DND-41 (cell line): ENCODE measurements around the gene COX20.

Experiments
- EZH2 ChIP-seq: IDR thresholded peaks from 3 replicates; pipeline ENCODE4 v1.6.1; 2012; ENCODE audit warnings: borderline replicate concordance, low read depth, mild to moderate bottlenecking, moderate library complexity, low read length, inconsistent platforms; ENCODE audit not compliant: severe bottlenecking
- TF ChIP-seq, protein P1 (sequence below): IDR thresholded peaks from 2 replicates; pipeline ENCODE4 v1.5.1; 2012; ENCODE audit warnings: borderline replicate concordance, low read length, moderate library complexity, mild to moderate bottlenecking; ENCODE audit not compliant: poor library complexity, severe bottlenecking; ENCODE audit errors: extremely low read depth

- TF ChIP-seq, protein P1, sequence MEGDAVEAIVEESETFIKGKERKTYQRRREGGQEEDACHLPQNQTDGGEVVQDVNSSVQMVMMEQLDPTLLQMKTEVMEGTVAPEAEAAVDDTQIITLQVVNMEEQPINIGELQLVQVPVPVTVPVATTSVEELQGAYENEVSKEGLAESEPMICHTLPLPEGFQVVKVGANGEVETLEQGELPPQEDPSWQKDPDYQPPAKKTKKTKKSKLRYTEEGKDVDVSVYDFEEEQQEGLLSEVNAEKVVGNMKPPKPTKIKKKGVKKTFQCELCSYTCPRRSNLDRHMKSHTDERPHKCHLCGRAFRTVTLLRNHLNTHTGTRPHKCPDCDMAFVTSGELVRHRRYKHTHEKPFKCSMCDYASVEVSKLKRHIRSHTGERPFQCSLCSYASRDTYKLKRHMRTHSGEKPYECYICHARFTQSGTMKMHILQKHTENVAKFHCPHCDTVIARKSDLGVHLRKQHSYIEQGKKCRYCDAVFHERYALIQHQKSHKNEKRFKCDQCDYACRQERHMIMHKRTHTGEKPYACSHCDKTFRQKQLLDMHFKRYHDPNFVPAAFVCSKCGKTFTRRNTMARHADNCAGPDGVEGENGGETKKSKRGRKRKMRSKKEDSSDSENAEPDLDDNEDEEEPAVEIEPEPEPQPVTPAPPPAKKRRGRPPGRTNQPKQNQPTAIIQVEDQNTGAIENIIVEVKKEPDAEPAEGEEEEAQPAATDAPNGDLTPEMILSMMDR = no peak
- no peak for TF ChIP-seq EZH2
Measured at GRCh38 chr1:244804841-244805240, 30.6 kb upstream of the COX20 start.
